ENCODE results near the gene SREK1IP1.
"Not testable (repeated sequence)": the region's sequence is repeated elsewhere in the genome, so short reads cannot be mapped to it uniquely, and the experiment has no call there.

Gene SREK1IP1

GRCh38 chr5:64765804-64766504 lies 2.5 kb downstream of the SREK1IP1 start:
- no peak for DNase-seq (ENCODE audit: extremely low read depth in 1 of 2, low read depth in 1 of 2)

DNA sequence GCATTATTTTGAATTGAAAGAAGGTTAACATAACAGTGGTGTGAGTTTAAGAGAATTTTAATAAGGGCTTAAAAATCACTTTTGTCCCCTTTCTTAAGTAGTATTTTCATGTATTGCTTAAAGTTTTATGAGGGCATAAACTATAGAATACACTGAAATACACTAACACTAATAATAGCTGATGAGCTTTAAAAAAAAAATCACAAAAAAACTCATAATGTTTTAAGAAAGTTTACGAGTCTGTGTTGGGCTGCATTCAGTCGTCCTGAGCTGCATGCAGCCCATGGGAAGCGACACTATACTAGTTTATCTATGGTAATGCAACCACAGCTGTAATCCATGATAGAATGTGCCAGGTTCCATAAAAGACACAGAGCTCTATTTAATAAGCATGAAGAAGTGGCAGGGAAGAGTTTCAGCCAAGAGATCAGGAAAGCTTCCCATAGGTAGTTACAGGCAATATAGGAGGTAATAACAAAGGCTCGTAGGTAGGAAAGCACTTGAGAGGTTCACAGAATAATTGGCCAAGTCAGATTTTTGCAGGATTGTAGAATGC lies 4.5 kb downstream of the SREK1IP1 start:
- no peak for DNase-seq (ENCODE audit: extremely low read depth in 1 of 2, low read depth in 1 of 2)

GRCh38 chr5:64759960-64760660 lies 8.4 kb downstream of the SREK1IP1 start:
- DNase-seq (ENCODE audit: extremely low read depth in 1 of 2, low read depth in 1 of 2) = no peak

GRCh38 chr5:64758901-64759300 lies 9.6 kb downstream of the SREK1IP1 start:
- no peak for DNase-seq (ENCODE audit: extremely low read depth in 1 of 2, low read depth in 1 of 2)

DNA sequence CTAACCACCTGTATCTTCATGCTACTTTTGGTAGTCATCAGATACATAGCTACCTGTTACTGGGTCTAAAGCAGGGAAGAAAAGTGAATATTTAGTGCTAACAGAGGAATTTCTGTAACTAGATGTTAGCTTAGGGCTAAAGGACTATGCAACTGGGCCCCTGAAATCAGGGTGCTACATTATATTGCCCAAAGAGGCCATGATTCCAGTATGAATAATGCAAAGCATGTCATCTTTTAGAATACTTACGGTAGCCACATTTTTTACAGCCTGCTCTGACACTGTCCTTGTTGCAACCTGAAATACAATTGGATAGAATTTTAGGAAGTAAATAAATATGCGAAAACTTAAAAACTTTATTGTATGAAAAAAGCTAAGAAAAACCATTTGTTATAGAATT lies 14.4 kb downstream of the SREK1IP1 start:
- no peak for DNase-seq (ENCODE audit: extremely low read depth in 1 of 2, low read depth in 1 of 2)

DNA sequence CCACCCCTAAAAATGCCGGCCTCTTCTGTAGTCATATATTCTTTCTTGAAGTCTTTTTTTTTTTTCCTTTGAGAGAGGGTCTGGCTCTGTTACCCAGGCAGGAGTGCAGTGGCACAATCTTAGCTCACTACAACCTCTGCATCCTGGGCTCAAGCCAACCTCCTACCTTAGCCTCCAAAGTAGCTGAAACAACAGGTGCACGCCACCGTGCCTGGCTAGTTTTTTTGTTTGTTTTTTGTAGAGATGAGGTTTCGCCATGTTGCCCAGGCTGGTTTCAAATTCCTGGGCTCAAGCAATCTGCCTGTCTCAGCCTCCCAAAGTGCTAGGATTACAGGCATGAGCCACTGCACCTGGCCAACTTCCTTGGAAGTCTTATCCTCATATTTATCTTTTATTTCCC lies 19.1 kb downstream of the SREK1IP1 start:
- no peak for DNase-seq (ENCODE audit: extremely low read depth in 1 of 2, low read depth in 1 of 2)

- DNase-seq (ENCODE audit: extremely low read depth in 1 of 2, low read depth in 1 of 2) = no peak
These were observed 22.0 kb downstream of the SREK1IP1 start for GRCh38 chr5:64746446-64746845.

- DNase-seq (ENCODE audit: extremely low read depth in 1 of 2, low read depth in 1 of 2) = no peak
These were observed 23.6 kb downstream of the SREK1IP1 start for GRCh38 chr5:64744914-64745313.

DNA sequence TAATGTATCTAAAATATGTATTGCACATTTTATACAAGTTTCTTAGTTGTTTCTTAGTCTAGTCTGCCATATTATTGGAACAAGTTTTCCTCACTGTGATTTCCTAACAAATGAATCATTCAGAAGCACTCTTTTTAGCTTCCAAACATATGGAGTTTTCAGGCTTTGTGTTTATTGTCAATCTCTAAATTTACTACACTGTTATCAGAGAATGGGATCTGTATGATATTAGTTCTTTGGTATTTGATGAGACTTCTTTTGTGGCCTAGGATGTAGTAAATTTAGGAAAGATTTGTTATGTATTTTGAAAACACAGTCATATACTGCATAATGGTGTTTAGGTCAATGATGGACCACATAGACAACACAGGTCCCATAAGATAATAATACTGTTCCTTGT lies 25.7 kb downstream of the SREK1IP1 start:
- no peak for DNase-seq (ENCODE audit: extremely low read depth in 1 of 2, low read depth in 1 of 2)

GRCh38 chr5:64742411-64742810 lies 26.1 kb downstream of the SREK1IP1 start:
- no peak for DNase-seq (ENCODE audit: extremely low read depth in 1 of 2, low read depth in 1 of 2)

- DNase-seq (ENCODE audit: extremely low read depth in 1 of 2, low read depth in 1 of 2) = no peak
These were observed 41.3 kb downstream of the SREK1IP1 start for GRCh38 chr5:64727150-64727549.

DNA sequence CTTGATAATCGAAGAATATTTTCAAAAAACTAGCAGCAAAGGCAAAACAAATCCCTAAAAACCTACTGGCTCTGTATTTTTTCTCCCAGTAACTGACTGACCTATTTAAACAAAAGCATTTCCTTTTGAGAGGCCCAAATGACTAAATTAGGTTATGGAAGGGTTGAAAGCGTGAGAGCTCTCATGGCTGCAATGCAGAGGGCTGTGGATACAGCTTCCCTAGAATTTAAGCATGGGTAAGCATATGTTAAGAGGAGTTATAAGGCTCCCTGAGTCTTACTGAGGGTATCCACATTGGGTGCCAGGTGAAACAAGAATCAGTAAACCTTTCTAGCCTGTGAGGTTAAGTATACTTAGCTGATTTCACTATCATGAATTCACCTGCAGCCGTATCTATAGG lies 45.9 kb downstream of the SREK1IP1 start:
- DNase-seq (ENCODE audit: extremely low read depth in 1 of 2, low read depth in 1 of 2) = no peak

DNA sequence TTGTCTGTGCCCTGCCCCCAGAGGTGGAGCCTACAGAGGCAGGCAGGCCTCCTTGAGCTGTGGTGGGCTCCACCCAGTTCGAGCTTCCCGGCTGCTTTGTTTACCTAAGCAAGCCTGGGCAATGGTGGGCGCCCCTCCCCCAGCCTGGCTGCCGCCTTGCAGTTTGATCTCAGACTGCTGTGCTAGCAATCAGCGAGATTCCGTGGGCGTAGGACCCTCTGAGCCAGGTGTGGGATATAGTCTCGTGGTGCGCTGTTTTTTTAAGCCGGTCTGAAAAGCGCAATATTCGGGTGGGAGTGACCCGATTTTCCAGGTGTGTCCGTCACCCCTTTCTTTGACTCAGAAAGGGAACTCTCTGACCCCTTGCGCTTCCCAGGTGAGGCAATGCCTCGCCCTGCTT lies 54.0 kb downstream of the SREK1IP1 start:
- not testable (repeated sequence) for DNase-seq (ENCODE audit: extremely low read depth in 1 of 2, low read depth in 1 of 2)

GRCh38 chr5:64707191-64707590 lies 61.3 kb downstream of the SREK1IP1 start:
- DNase-seq (ENCODE audit: extremely low read depth in 1 of 2, low read depth in 1 of 2) = no peak

- DNase-seq (ENCODE audit: extremely low read depth in 1 of 2, low read depth in 1 of 2) = not testable (repeated sequence)
These were observed 62.4 kb downstream of the SREK1IP1 start for GRCh38 chr5:64706074-64706473.

- DNase-seq (ENCODE audit: extremely low read depth in 1 of 2, low read depth in 1 of 2) = no peak
These were observed 67.7 kb downstream of the SREK1IP1 start for GRCh38 chr5:64700765-64701164.

DNA sequence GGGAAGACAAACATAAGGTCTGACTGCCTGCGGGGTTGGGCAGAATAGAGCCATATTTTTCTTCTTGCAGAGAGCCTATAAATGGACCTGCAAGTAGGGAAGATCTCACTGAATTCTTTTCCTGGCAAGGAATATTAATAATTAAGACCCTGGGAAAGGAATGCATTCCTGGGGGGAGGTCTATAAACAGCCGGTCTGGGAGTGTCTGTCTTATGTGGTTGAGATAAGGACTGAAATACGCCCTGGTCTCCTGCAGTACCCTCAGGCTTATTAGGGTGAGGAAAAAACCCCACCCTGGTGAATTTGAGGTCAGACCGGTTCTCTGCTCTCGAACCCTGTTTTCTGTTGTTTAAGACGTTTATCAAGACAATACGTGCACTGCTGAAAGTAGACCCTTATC lies 72.1 kb downstream of the SREK1IP1 start:
- DNase-seq (ENCODE audit: extremely low read depth in 1 of 2, low read depth in 1 of 2) = not testable (repeated sequence)

DNA sequence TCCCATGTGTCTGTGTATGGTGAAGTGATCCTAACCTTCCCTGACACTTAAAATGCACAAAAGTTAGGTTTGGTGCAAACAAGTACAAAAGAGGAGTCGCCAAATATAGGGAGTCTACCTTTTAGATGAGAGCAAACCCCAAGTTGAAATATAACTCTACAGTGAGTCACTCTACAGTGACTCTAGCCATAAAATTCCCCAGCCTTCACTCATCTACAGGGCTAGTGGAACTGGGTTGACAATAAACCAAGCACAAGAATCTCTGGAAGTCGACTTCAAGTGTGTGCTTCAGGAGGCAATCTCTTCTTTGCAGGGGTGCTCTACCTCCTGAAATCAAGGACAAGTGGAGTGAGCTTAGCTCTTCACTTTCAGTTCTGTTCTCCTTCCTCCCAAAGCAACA lies 74.9 kb downstream of the SREK1IP1 start:
- DNase-seq (ENCODE audit: extremely low read depth in 1 of 2, low read depth in 1 of 2) = no peak

DNA sequence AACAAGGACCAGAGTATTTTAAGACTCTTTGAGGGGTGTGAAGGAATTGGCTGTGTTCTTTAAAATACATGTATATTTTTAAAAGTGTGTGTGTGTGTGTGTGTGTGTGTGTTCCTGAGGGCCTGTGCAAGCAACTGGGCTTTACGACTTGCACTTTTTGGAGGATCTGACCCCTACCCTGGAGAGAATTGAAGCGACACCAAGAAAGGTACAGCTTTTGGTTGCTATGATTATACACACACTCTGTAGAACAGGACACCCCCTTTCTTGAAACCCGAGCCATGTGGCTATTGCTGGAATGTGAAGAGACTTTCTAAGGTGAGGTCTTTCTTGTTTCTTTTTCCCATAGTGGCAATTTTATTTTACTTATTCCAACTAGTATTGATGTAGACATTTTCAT lies 77.2 kb downstream of the SREK1IP1 start:
- DNase-seq (ENCODE audit: extremely low read depth in 1 of 2, low read depth in 1 of 2) = no peak

DNA sequence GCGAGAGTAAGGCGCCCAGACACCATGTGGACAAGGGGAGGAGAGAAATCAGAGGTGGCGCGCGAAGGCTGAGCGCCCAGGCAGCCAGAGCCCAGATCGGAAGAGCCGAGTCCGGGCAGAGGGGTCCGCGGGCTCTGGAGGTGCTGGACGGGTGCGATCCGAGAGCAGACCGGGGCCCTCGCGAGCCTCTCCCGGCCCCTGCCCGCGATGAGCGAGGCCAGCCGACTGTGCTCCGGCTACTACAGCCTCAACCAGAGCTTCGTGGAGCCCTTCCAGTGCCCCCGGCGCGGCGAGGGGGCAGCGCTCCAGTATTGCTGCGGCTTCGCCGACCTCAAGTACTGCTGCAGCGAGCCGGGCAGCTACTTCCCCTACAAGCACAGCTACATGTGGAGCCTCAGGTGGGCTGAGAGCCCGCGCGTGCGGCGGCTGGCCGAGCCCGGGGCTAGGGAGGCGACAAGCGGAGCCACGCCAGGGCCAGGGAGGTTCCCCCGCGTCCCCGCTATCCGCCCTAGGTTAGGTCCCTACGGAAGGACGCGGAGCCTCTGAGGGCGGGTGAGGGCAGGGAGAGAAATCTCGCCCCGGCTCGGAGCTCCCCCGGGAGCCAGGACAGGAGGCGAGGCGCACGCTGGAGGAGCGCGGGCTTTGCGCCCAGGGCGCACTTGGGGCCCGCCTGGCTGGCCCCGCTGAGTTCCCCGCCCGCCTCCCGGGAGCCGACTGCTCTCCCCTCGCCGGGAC lies 77.9 kb downstream of the SREK1IP1 start, which contains the start of gene SHISAL2B:
SHISAL2B (plus strand) TSS at position 87 of the 735 bp plus-strand sequence; CDS start at position 208, 121 bp downstream.
- no peak for DNase-seq (ENCODE audit: extremely low read depth in 1 of 2, low read depth in 1 of 2)

GRCh38 chr5:64690104-64690416 lies 78.4 kb downstream of the SREK1IP1 start:
- DNase-seq (ENCODE audit: extremely low read depth in 1 of 2, low read depth in 1 of 2) = no peak

- no peak for DNase-seq (ENCODE audit: extremely low read depth in 1 of 2, low read depth in 1 of 2)
These were observed 79.5 kb downstream of the SREK1IP1 start for GRCh38 chr5:64688965-64689364.

All from activated CD8-positive, alpha-beta memory T cell treated with anti-CD3 and anti-CD28 coated beads for 1 hour (primary cell).